Tibial nerve (tissue), 3 donors: Measurements from ENCODE around the gene DLK2.

ENCODE experiments used
- POLR2A ChIP-seq, 2 donors: fragments of 450-650 bp; IDR thresholded peaks; one replicate each; pipeline ENCODE4 v1.6.1; 2017; ENCODE audit warnings: antibody characterized with exemption in 2 of 2, mild to moderate bottlenecking in 2 of 2, moderate library complexity in 2 of 2
- TF ChIP-seq, protein P1 (sequence below), 5 experiments: fragments of 200-600 bp in 3 of 5; fragments of 450-650 bp in 2 of 5; sonication (generic) in 3 of 5; IDR thresholded peaks; one replicate each; pipeline ENCODE4 v1.5.1; 2016 to 2019; ENCODE audit warnings: antibody characterized with exemption in 5 of 5, mild to moderate bottlenecking in 3 of 5, moderate library complexity in 2 of 5

DNA sequence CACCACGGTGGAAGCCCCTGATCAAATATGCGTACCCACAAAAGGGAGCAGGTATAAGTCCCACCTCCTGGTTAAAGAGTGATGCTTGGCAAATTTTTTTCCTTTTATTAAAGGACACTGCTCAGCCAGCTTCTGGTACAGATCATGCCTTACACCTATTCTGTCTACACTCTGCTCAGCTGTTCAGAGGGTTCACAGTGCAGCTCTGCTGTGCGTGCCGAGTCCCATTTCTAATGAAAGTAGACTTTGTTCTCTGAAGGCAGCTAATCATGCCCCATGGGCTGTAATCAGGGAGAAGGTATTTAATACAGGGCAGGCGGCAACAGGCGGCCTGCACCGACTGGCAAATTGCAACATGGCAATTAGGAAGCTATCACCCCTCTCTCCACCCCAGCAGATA, 38.5 kb upstream of the DLK2 start:
- TF ChIP-seq, protein P1, sequence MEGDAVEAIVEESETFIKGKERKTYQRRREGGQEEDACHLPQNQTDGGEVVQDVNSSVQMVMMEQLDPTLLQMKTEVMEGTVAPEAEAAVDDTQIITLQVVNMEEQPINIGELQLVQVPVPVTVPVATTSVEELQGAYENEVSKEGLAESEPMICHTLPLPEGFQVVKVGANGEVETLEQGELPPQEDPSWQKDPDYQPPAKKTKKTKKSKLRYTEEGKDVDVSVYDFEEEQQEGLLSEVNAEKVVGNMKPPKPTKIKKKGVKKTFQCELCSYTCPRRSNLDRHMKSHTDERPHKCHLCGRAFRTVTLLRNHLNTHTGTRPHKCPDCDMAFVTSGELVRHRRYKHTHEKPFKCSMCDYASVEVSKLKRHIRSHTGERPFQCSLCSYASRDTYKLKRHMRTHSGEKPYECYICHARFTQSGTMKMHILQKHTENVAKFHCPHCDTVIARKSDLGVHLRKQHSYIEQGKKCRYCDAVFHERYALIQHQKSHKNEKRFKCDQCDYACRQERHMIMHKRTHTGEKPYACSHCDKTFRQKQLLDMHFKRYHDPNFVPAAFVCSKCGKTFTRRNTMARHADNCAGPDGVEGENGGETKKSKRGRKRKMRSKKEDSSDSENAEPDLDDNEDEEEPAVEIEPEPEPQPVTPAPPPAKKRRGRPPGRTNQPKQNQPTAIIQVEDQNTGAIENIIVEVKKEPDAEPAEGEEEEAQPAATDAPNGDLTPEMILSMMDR (IDR thresholded peaks at IDR 0.05) = no peak
- no peak for TF ChIP-seq POLR2A (IDR thresholded peaks at IDR 0.05)
